H1 (cell line): ENCODE results near the gene RNF111. TPM values are rescaled to one million over a fixed set of nuclear protein-coding genes. Genes with fewer than 3 reads are reported as not detected.

Source experiments
- CTCF ChIA-PET: fragments of 300-600 bp; sonication (Branson Sonifier 250); formaldehyde crosslinking; loops from one replicate; lab custom pipeline; 2021; ENCODE audit not compliant: partially characterized antibody; lab: Charles Lee
- POLR2A ChIA-PET: fragments of 300-600 bp; sonication (Branson Sonifier 250); formaldehyde crosslinking; loops from one replicate; lab custom pipeline; 2021; ENCODE audit warnings: inconsistent platforms; ENCODE audit not compliant: partially characterized antibody; lab: Charles Lee
- DNase-seq, 2 experiments: peaks; one replicate each; pipeline versions ENCODE4 v3.0.0 to v3.0.0-alpha.2; 2010 to 2022; ENCODE audit warnings: low spot score in 2 of 2, low read depth in 1 of 2, mixed read lengths in 1 of 2
- FAIRE-seq: peaks from 2 replicates; lab custom pipeline; 2011; peaks lifted over from hg19 to GRCh38; lab: Jason Lieb, UNC
- H2AFZ ChIP-seq: 2 replicates; pipeline ENCODE4 v1.8.1; 2012; ENCODE audit warnings: low read length, inconsistent platforms
- H2AK5ac ChIP-seq: 2 replicates; pipeline ENCODE4 v1.6.1; 2013; ENCODE audit warnings: low read depth, low read length
- H2BK120ac ChIP-seq: replicated peaks from 2 replicates; pipeline ENCODE3; 2013; ENCODE audit warnings: low read depth, low read length, inconsistent platforms
- H2BK12ac ChIP-seq: 2 replicates; pipeline ENCODE4 v1.6.1; 2013; ENCODE audit warnings: low read depth, low read length
- H2BK15ac ChIP-seq: 2 replicates; pipeline ENCODE4 v1.6.1; 2013; ENCODE audit warnings: low read length
- H2BK20ac ChIP-seq: 2 replicates; pipeline ENCODE4 v1.6.1; 2013; ENCODE audit warnings: low read length
- H2BK5ac ChIP-seq: 2 replicates; pipeline ENCODE4 v1.6.1; 2013; ENCODE audit warnings: low read depth, low read length
- H3K14ac ChIP-seq: 2 replicates; pipeline ENCODE4 v1.6.1; 2013; ENCODE audit warnings: inconsistent platforms; ENCODE audit not compliant: insufficient read length
- H3K18ac ChIP-seq: 2 replicates; pipeline ENCODE4 v1.6.1; 2013; ENCODE audit warnings: low read length; ENCODE audit errors: extremely low read depth
- H3K23ac ChIP-seq: 2 replicates; pipeline ENCODE4 v1.6.1; 2013; ENCODE audit warnings: inconsistent platforms; ENCODE audit not compliant: insufficient read length
- H3K23me2 ChIP-seq: 2 replicates; pipeline ENCODE4 v1.6.1; 2013; ENCODE audit warnings: low read depth, low read length
- H3K27ac ChIP-seq: 2 replicates; pipeline ENCODE4 v1.6.1; 2011; ENCODE audit warnings: low read depth, low read length, inconsistent platforms
- H3K27me3 ChIP-seq, 4 experiments: replicated peaks in 1 of 4; 1 replicate in 1 of 4; 2 replicates in 3 of 4; pipeline versions ENCODE4 v1.6.1 to v1.8.1; 2011 to 2013; ENCODE audit warnings: low read length in 3 of 4, mild to moderate bottlenecking in 3 of 4, inconsistent platforms in 2 of 4, mixed read lengths in 2 of 4, moderate library complexity in 1 of 4; ENCODE audit not compliant: control insufficient read depth in 3 of 4, insufficient read depth in 3 of 4; ENCODE audit errors: extremely low read depth in 1 of 4
- H3K36me3 ChIP-seq, 4 experiments: 2 replicates each; pipeline versions ENCODE4 v1.6.1 to v1.8.1; 2011 to 2013; ENCODE audit warnings: mild to moderate bottlenecking in 4 of 4, low read length in 3 of 4, moderate library complexity in 2 of 4, control low read depth in 1 of 4, inconsistent platforms in 1 of 4; ENCODE audit not compliant: insufficient read depth in 4 of 4, control insufficient read depth in 2 of 4
- H3K4ac ChIP-seq: replicated peaks from 2 replicates; pipeline ENCODE3; 2013; ENCODE audit warnings: low read length, low read depth, mixed read lengths, inconsistent platforms; ENCODE audit not compliant: insufficient read length
- H3K4me1 ChIP-seq, 4 experiments: replicated peaks in 1 of 4; 1 replicate in 1 of 4; 2 replicates in 3 of 4; pipeline versions ENCODE4 v1.6.1 to v1.8.1; 2011 to 2013; ENCODE audit warnings: low read length in 3 of 4, inconsistent platforms in 2 of 4, mixed read lengths in 1 of 4; ENCODE audit not compliant: insufficient read depth in 4 of 4, control insufficient read depth in 3 of 4
- H3K4me2 ChIP-seq, 2 experiments: 2 replicates each; pipeline versions ENCODE4 v1.6.1 to v1.8.1; 2011 to 2013; ENCODE audit warnings: low read depth in 2 of 2, low read length in 2 of 2, control low read depth in 1 of 2, inconsistent platforms in 1 of 2, mild to moderate bottlenecking in 1 of 2; ENCODE audit not compliant: insufficient read depth in 1 of 2
- H3K4me3 ChIP-seq, 4 experiments: fragments of 200-600, 300-600 bp in 1 of 4; sonication (generic), shearing (Covaris generic), sonication (Bioruptor Twin) in 1 of 4; 2 replicates each; pipeline versions ENCODE4 v1.5.1 to v1.8.1; 2011 to 2016; ENCODE audit warnings: low read length in 4 of 4, low read depth in 3 of 4, control low read depth in 2 of 4, inconsistent platforms in 2 of 4, mild to moderate bottlenecking in 2 of 4, mixed read lengths in 1 of 4, moderate library complexity in 1 of 4; ENCODE audit not compliant: insufficient read depth in 2 of 4; ENCODE audit errors: extremely low read depth in 1 of 4
- H3K56ac ChIP-seq: replicated peaks from 2 replicates; pipeline ENCODE3; 2013; ENCODE audit warnings: low read depth, mild to moderate bottlenecking, mixed read lengths, low read length, inconsistent platforms; ENCODE audit not compliant: insufficient read length
- H3K79me1 ChIP-seq: 2 replicates; pipeline ENCODE4 v1.6.1; 2013; ENCODE audit warnings: low read depth, low read length, control low read depth
- H3K79me2 ChIP-seq, 2 experiments: 2 replicates each; pipeline versions ENCODE4 v1.6.1 to v1.8.1; 2012 to 2013; ENCODE audit warnings: low read length in 2 of 2, mild to moderate bottlenecking in 2 of 2, inconsistent platforms in 1 of 2; ENCODE audit not compliant: insufficient read depth in 2 of 2, control insufficient read depth in 1 of 2
- H3K9ac ChIP-seq, 4 experiments: replicated peaks in 1 of 4; 1 replicate in 1 of 4; 2 replicates in 3 of 4; pipeline versions ENCODE4 v1.6.1 to v1.8.1; 2011 to 2013; ENCODE audit warnings: low read depth in 3 of 4, low read length in 3 of 4, control low read depth in 2 of 4, mild to moderate bottlenecking in 2 of 4, moderate library complexity in 2 of 4, inconsistent platforms in 1 of 4; ENCODE audit errors: extremely low read depth in 1 of 4
- H3K9me3 ChIP-seq, 2 experiments: 2 replicates each; pipeline versions ENCODE4 v1.6.1 to v1.8.1; 2012 to 2013; ENCODE audit warnings: mild to moderate bottlenecking in 2 of 2, moderate library complexity in 2 of 2, control low read depth in 1 of 2, inconsistent platforms in 1 of 2, low read depth in 1 of 2, low read length in 1 of 2, mixed read lengths in 1 of 2; ENCODE audit not compliant: insufficient read depth in 2 of 2
- H4K20me1 ChIP-seq, 2 experiments: replicated peaks in 1 of 2; 2 replicates each; pipeline versions ENCODE3 to v1.8.1; 2011 to 2013; ENCODE audit warnings: inconsistent platforms in 2 of 2, low read length in 2 of 2, mild to moderate bottlenecking in 1 of 2; ENCODE audit not compliant: insufficient read depth in 2 of 2, control insufficient read depth in 1 of 2
- H4K5ac ChIP-seq: 2 replicates; pipeline ENCODE4 v1.6.1; 2013; ENCODE audit warnings: low read length, low read depth, mixed read lengths, inconsistent platforms; ENCODE audit not compliant: insufficient read length
- H4K8ac ChIP-seq: 2 replicates; pipeline ENCODE4 v1.8.0; 2013; ENCODE audit warnings: mild to moderate bottlenecking, moderate library complexity, low read length, inconsistent platforms; ENCODE audit not compliant: insufficient read depth; ENCODE audit errors: extremely low read depth
- H4K91ac ChIP-seq: replicated peaks from 2 replicates; pipeline ENCODE3; 2013; ENCODE audit warnings: low read length, mixed read lengths, inconsistent platforms; ENCODE audit not compliant: insufficient read length
- ASH2L ChIP-seq: fragments of 200-600, 300-600 bp; sonication (generic); IDR thresholded peaks from one replicate; pipeline ENCODE4 v1.7.1; 2017; ENCODE audit warnings: low read length
- BCL11A ChIP-seq, 2 experiments: IDR thresholded peaks; one replicate each; pipeline ENCODE4 v1.6.1; 2011; ENCODE audit warnings: low read depth in 2 of 2, low read length in 2 of 2, mild to moderate bottlenecking in 2 of 2
- CBX8 ChIP-seq: fragments of 300-800, 300-1000 bp; sonication (generic); IDR thresholded peaks from 2 replicates; pipeline ENCODE4 v1.7.1; 2016; ENCODE audit warnings: low read depth, low read length, borderline replicate concordance
- EZH2 ChIP-seq: fragments of 200-600 bp; sonication (generic); IDR thresholded peaks from 2 replicates; pipeline ENCODE4 v1.7.1; 2012; ENCODE audit warnings: low read depth, mild to moderate bottlenecking, moderate library complexity, low read length, inconsistent platforms; ENCODE audit not compliant: severe bottlenecking
- GABPA ChIP-seq: IDR thresholded peaks from 2 replicates; pipeline ENCODE4 v1.6.1; 2011; ENCODE audit warnings: mild to moderate bottlenecking, low read length, moderate library complexity, borderline replicate concordance; ENCODE audit not compliant: insufficient read depth
- GTF2F1 ChIP-seq: IDR thresholded peaks from 2 replicates; pipeline ENCODE4 v1.6.1; 2012; ENCODE audit warnings: low read depth, low read length, improper control_type of control experiment, borderline replicate concordance
- HDAC2 ChIP-seq, 2 experiments: fragments of 300-600 bp in 1 of 2; sonication (generic) in 1 of 2; IDR thresholded peaks; 2 replicates each; pipeline ENCODE4 v1.6.1; 2011 to 2012; ENCODE audit warnings: low read depth in 2 of 2, low read length in 2 of 2, mild to moderate bottlenecking in 2 of 2, moderate library complexity in 2 of 2, borderline replicate concordance in 1 of 2, inconsistent platforms in 1 of 2
- KDM4A ChIP-seq: IDR thresholded peaks from one replicate; pipeline ENCODE4 v1.7.1; 2012; ENCODE audit warnings: low read depth, mild to moderate bottlenecking, moderate library complexity, low read length, inconsistent platforms; ENCODE audit not compliant: severe bottlenecking
- MAFK ChIP-seq: IDR thresholded peaks from 2 replicates; pipeline ENCODE4 v1.6.1; 2012; ENCODE audit warnings: low read depth, mild to moderate bottlenecking, improper control_type of control experiment, low read length
- POLR2AphosphoS5 ChIP-seq: IDR thresholded peaks from 2 replicates; pipeline ENCODE4 v1.6.1; 2011; ENCODE audit warnings: low read depth, low read length
- RBBP5 ChIP-seq: IDR thresholded peaks from 2 replicates; pipeline ENCODE4 v1.7.1; 2012; ENCODE audit warnings: low read depth, mild to moderate bottlenecking, inconsistent platforms, low read length, moderate library complexity, borderline replicate concordance
- RXRA ChIP-seq: IDR thresholded peaks from 2 replicates; pipeline ENCODE4 v1.6.1; 2011; ENCODE audit warnings: low read depth, mild to moderate bottlenecking, low read length, moderate library complexity; ENCODE audit not compliant: insufficient read depth
- TAF7 ChIP-seq: optimal IDR thresholded peaks from 2 replicates; pipeline ENCODE3; 2011; ENCODE audit warnings: low read depth, mild to moderate bottlenecking, inconsistent platforms, low read length, moderate library complexity, borderline replicate concordance
- TEAD4 ChIP-seq: IDR thresholded peaks from 2 replicates; pipeline ENCODE4 v1.6.1; 2012; ENCODE audit warnings: low read depth, low read length, inconsistent platforms, mixed read lengths
- WGBS, 2 experiments: shearing (Covaris generic) in 1 of 2; methylation state at CpG; one replicate each; pipeline versions ENCODE4 v1.1.6 to v1.1.7; 2013 to 2015; ENCODE audit warnings: low lambda C conversion rate in 2 of 2, mixed read lengths in 2 of 2, inconsistent platforms in 1 of 2, low coverage in 1 of 2, missing lambda C conversion rate in 1 of 2; ENCODE audit not compliant: insufficient replicate concordance in 2 of 2, insufficient coverage in 1 of 2, insufficient read length in 1 of 2; ENCODE audit errors: extremely low coverage in 1 of 2, missing lambda C conversion rate in 1 of 2; 5-methylcytosine and 5-hydroxymethylcytosine counted together
- polyA plus RNA-seq, 7 experiments: library from polyadenylated mRNA; depleted of rRNA in 3 of 7; stranded (reverse) in 5 of 7; unstranded in 2 of 7; fragments of >200 nt in 5 of 7; fragments of 200-250 nt in 2 of 7; gene quantifications; 1 replicate in 5 of 7; 2 replicates in 1 of 7; 4 replicates in 1 of 7; pipeline versions ENCODE4 v1.2.1 to v1.2.3, GENCODE V29; 2011 to 2013; ENCODE audit warnings: missing spikeins in 2 of 7, mixed read lengths in 2 of 7
- total RNA-seq: library from RNA; stranded (reverse); fragmentation: NEBNext Ultra II Directional; extraction: Animal tissue kit (Norgen Biotek cat#: 25700); gene quantifications from 2 replicates; pipeline ENCODE4 v1.2.1, GENCODE V29; 2021

The RNF111 gene
- total and polyA plus RNA-seq, 2 of the 8 experiments (the other 6 are each of a cell fraction or from before 2014, with no cell fraction given) = 18.5 to 26.6 TPM

DNA sequence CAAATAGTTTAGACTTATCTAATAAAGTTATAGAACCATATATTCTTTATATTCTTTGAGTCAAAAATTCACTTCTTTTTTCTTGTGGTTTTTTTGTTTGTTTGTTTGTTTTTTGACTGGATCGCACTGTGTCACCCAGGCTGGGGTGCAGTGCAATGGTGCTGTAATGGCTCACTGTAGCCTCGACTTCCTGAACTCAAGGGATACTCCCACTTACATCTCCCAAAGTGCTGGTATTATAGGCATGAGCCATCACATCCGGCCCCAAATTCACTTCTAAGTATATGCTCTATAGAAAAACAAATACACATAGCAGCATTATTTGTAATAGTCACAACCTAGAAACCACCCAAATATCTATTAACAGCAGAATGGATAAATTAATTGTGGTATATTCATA lies 40.3 kb upstream of the RNF111 start:
- no peak overlapping the region for H3K4ac ChIP-seq
- H4K91ac ChIP-seq = no peak overlapping the region
- DNase-seq (no peak), FAIRE-seq (no peak)
- no peak overlapping the region for H3K9ac ChIP-seq
- POLR2A ChIA-PET = interaction anchor here (1.3 kb wide), 1 partner anchor 10 kb away, joined by 5 read pairs; no protein-coding TSS in a partner anchor
- H2BK5ac ChIP-seq = no peak overlapping the region
- H3K27me3 ChIP-seq = no peaks in the 10 kb centered on the region
- no peak overlapping the region for H2BK120ac ChIP-seq
- no peak overlapping the region for H3K4me3 ChIP-seq
- no peak overlapping the region for H3K4me2 ChIP-seq
- no peak overlapping the region for H2AFZ ChIP-seq
- H4K20me1 ChIP-seq = no peaks in the 10 kb centered on the region
- H3K14ac ChIP-seq = no peak overlapping the region
- CTCF ChIA-PET = no interaction called here
- H3K4me1 ChIP-seq = peaks cover 0 to 3% (median 0%) of the 10 kb centered on the region in 4 experiments; a peak in 2 of 7 replicates
- H3K9me3 ChIP-seq = no peaks in the 10 kb centered on the region
- no peak overlapping the region for H3K23ac ChIP-seq
- H3K56ac ChIP-seq = no peak overlapping the region
- H3K23me2 ChIP-seq = no peaks in the 10 kb centered on the region
- H2BK12ac ChIP-seq = no peak overlapping the region
- no peak overlapping the region for H2AK5ac ChIP-seq
- WGBS, 2 experiments = 93% methylated on average over 3 of the region's 3 CpGs; no CpG with 5 or more reads in 1 of the 2 experiments
- H3K36me3 ChIP-seq = no peaks in the 10 kb centered on the region
- no peak overlapping the region for H4K5ac ChIP-seq
- H3K79me2 ChIP-seq = no peaks in the 10 kb centered on the region
- H3K18ac ChIP-seq = no peak overlapping the region
- H3K27ac ChIP-seq = no peak overlapping the region
- no peak overlapping the region for H2BK20ac ChIP-seq
- H4K8ac ChIP-seq = no peak overlapping the region
- H2BK15ac ChIP-seq = no peak overlapping the region
- no peaks in the 10 kb centered on the region for H3K79me1 ChIP-seq
- TF ChIP-seq TEAD4 (no peak), KDM4A (no peak), HDAC2 (IDR thresholded peaks at IDR 0.05; ENCODE audit: borderline replicate concordance in 1 of 2, low read depth in 2 of 2, low read length in 2 of 2) (no peak), BCL11A (IDR thresholded peaks at IDR 0.05; ENCODE audit: low read depth in 2 of 2, low read length in 2 of 2) (no peak), MAFK (no peak), RXRA (no peak), POLR2AphosphoS5 (no peak), EZH2 (no peak), RBBP5 (no peak), ASH2L (no peak), GTF2F1 (no peak), TAF7 (no peak), CBX8 (no peak), GABPA (no peak)
